ENCODE measurements around the gene SEMA5B. TPM values are rescaled to one million over a fixed set of nuclear protein-coding genes. Genes with fewer than 3 reads are reported as not detected.

Gene SEMA5B
- total RNA-seq: not detected in 2 replicates

GRCh38 chr3:123027292-123028232 is at the start of gene SEMA5B:
SEMA5B (minus strand) TSS chr3:123027763; CDS start chr3:122961263, 66,500 bp downstream.

GRCh38 chr3:123066896-123067688 is 39.5 kb upstream of the SEMA5B start, which contains the start of gene PDIA5:
PDIA5 (plus strand) TSS chr3:123067025; CDS start chr3:123067165, 140 bp downstream.

Other genes with a start within 250 kb of the SEMA5B start
- 2.5 and 8.4 TPM in 2 replicates for gene HSPBAP1, start 233.9 kb downstream of the SEMA5B start, total RNA-seq
- gene SLC49A4, start 232.7 kb downstream of the SEMA5B start, total RNA-seq: 9.9 and 13.0 TPM in 2 replicates
- gene PDIA5, start 39.3 kb upstream of the SEMA5B start, total RNA-seq: 51.3 and 61.7 TPM in 2 replicates
- 31.8 and 31.9 TPM in 2 replicates for gene SEC22A, start 174.2 kb upstream of the SEMA5B start, total RNA-seq